Fibroblast of villous mesenchyme (primary cell): ENCODE results near the gene PROX1. TPM values are rescaled to one million over a fixed set of nuclear protein-coding genes. Genes with fewer than 3 reads are reported as not detected.
"Not testable (repeated sequence)": the region's sequence is repeated elsewhere in the genome, so short reads cannot be mapped to it uniquely, and the experiment has no call there.

Experiments
- DNase-seq: peaks from one replicate; pipeline ENCODE4 v3.0.0-alpha.2; 2010; ENCODE audit warnings: low read depth
- H3K4me3 ChIP-seq: 2 replicates; pipeline ENCODE4 v1.5.1; 2011; ENCODE audit warnings: low read depth, mild to moderate bottlenecking, low read length
- CTCF ChIP-seq: IDR thresholded peaks from 2 replicates; pipeline ENCODE4 v1.5.1; 2012; ENCODE audit warnings: low read depth, mild to moderate bottlenecking, low read length; ENCODE audit not compliant: insufficient read depth
- total RNA-seq: library from RNA; depleted of rRNA; stranded (reverse); fragments of >200 nt; gene quantifications from 2 replicates; pipeline ENCODE4 v1.2.3, GENCODE V29; 2012

PROX1 gene
- total RNA-seq, 1 donor: under 0.01 TPM

GRCh38 chr1:214085325-214085724 is 97.6 kb downstream of the PROX1 start:
- H3K4me3 ChIP-seq: no peak overlapping the region
- TF ChIP-seq CTCF: no peak
- no peak for DNase-seq

GRCh38 chr1:214086945-214087344 is 99.2 kb downstream of the PROX1 start:
- TF ChIP-seq CTCF: no peak
- no peak for DNase-seq
- no peak overlapping the region for H3K4me3 ChIP-seq

GRCh38 chr1:214089003-214089402 is 101.2 kb downstream of the PROX1 start:
- not testable (repeated sequence) for DNase-seq, H3K4me3 ChIP-seq
